HG03469 (cell line): ENCODE results near the gene ALMS1.
"Not testable (repeated sequence)": the region's sequence is repeated elsewhere in the genome, so short reads cannot be mapped to it uniquely, and the experiment has no call there.

Source experiments
- ATAC-seq: cut with Tn5 transposase; IDR thresholded peaks from one replicate; pipeline ENCODE4 v1.9.1; 2021; ENCODE audit warnings: mild to moderate bottlenecking, moderate library complexity, moderate number of reproducible peaks; ENCODE audit not compliant: unreplicated experiment

The ALMS1 gene

GRCh38 chr2:73604589-73604988, 219.0 kb downstream of the ALMS1 start:
- not testable (repeated sequence) for ATAC-seq

DNA sequence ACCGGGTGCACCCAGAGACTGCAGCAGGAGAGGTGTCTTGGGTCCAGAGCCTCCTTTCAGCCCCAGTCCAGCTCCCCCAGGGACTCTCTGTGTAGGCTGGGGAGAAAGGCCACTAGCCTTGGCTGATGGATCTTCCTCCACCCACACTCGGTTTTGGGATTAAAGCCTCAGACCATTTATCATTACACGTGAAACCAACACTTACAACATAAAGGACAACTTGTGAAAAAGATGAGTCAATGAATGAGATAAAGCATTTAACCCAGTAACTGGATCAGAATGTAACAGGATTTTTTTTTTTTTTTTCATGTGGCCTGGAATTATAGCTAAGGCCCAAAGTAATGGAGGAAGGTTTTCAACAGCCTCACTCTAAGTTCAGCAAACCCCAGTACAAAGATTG, 224.5 kb downstream of the ALMS1 start:
- ATAC-seq: no peak

GRCh38 chr2:73611193-73611592, 225.6 kb downstream of the ALMS1 start:
- no peak for ATAC-seq

GRCh38 chr2:73611867-73612266, 226.2 kb downstream of the ALMS1 start:
- no peak for ATAC-seq

DNA sequence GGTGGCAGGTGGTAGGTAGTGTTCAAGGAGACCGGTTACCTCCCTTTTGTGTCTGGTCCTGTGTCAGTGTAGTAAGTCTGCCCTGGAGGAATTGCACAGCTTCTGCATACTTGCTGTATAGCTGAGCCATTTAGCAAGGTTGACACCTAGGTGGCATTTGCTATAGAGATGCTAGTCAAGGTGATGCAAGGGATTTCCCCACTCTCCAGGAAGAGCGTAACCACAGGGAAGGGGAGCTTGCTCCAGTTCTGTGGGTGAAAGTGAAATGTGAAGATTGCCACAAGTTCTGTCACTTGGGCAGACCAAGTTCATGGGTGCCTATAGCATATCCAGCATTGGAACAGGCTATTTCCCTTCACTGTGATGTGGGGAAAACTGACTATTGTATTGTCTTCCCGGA, 228.5 kb downstream of the ALMS1 start:
- no peak for ATAC-seq

DNA sequence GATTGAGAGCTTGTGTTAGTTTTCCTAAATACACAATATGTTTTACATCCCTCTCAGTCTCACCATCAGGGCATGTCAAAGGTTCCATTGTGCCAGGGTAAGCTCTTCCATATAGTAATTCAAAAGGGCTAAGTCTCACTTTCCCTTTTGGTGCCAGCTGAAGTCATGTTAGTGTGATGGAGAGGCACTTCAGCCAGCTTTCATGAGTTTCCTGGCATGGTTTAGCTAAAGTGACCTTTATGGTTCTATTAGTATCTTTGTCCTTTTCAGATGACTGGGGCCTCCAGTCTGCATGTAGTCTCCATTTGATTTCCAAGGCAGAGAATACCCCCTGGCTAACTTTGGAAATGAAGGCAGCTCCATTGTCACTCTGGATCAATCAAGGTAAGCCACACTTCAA, 229.4 kb downstream of the ALMS1 start:
- ATAC-seq: no peak

DNA sequence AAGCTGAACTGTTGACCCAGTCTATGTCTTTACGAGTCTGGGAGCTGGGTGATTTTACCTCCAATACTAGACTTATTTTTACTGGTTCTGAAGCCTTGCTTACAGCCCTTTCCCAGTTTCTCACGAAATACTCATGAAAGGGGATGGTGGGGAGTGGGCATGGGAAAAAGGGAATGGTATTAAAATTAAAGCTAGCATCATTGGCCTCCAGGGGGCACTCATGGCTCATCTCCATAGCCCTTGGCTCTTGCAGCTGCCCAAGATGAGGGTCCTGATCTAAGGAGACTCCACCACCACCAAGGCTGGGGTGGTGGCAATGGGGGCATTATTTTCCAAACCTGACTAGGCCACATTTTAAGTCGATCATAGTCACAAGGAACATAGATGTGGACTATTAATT, 234.3 kb downstream of the ALMS1 start:
- not testable (repeated sequence) for ATAC-seq

- ATAC-seq: not testable (repeated sequence)
Measured at GRCh38 chr2:73624036-73624435, 238.4 kb downstream of the ALMS1 start.

DNA sequence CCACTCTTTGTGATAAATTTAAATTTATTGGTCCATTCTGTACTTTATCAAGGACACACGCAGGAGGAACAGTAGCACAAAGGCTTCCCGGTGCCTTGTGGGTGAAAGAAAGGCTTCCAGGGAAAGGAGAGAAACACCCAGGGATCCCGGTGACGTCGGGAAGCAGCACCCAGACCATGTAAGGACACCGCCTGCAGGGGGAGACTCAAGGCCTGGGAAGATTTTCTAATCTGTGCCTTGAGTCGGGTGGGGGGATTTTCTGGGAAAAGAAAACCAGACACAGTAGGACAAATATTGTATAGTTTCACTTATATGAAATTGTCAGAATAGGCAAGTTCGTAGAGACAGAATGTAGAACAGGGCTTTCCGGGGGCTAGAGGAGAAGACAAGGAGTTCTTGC, 239.0 kb downstream of the ALMS1 start:
- ATAC-seq: not testable (repeated sequence)

DNA sequence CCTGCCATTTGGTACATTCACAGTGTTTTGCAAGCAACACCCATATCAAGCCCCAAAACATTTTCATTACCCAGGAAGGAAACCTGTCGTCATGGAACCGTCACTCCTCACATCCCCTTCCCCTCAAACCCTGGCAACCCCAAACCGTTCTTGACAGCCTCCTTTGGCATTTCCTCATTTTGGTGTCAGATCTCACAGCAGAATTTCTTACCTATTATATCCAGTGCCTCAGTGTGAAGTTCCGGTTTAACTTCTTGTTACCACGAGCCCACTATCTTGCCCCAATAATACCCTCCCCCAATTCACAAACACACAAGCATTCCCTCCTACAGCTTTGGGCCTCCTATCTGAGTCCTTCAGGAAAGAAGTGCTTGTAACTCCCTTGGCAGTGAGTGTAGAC, 240.6 kb downstream of the ALMS1 start:
- ATAC-seq: not testable (repeated sequence)

GRCh38 chr2:73628493-73628892, 242.9 kb downstream of the ALMS1 start:
- ATAC-seq: not testable (repeated sequence)

DNA sequence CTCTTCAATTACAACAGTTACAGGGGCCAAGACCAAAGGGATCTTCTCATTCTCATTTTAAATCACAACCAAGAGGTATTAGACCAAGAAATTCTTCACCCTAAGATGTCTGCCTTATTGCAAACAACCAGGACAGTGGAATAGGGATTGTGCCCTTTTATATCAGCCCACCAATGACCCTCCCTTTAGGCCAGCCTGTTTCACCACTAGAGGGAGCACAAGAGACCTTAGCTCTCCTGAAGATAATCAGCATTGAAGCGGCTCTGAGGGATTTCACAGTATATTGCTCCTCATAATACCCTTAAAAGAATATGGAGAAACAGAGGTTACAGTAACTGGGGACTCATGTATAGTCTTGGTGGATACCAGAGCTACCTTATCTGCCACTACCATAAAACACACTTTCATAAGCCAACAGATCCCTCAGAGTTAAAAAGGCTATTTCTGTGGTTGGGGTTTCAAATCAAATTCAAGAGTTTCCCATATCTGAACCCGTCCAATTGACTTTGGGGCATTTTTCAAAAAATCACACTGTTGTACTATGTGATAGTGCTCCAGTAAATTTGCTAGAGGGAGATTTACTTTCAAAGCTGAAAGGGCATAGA, 245.1 kb downstream of the ALMS1 start:
- ATAC-seq: not testable (repeated sequence)

GRCh38 chr2:73636977-73637376, 251.3 kb downstream of the ALMS1 start:
- ATAC-seq: not testable (repeated sequence)

DNA sequence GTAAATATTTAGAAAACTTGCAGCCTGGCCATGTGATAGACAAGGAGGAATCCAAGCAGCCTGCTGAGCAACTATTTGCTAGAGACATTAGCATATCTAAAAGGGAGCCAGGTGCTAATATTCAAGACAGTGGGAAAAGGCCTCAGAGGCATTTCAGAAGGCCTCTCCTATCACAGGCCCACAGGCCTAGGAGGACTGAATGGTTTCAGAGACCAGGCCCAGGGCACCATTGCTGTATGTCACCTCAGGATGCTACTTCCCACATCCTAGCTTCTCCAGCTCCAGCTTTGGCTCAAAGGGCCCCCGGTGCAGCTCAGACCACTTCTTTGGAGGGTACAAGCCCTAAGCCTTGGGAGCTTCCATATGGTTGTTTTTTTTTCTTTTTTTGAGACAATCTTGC, 252.8 kb downstream of the ALMS1 start:
- no peak for ATAC-seq

GRCh38 chr2:73640511-73640911, 254.9 kb downstream of the ALMS1 start:
- ATAC-seq: no peak

DNA sequence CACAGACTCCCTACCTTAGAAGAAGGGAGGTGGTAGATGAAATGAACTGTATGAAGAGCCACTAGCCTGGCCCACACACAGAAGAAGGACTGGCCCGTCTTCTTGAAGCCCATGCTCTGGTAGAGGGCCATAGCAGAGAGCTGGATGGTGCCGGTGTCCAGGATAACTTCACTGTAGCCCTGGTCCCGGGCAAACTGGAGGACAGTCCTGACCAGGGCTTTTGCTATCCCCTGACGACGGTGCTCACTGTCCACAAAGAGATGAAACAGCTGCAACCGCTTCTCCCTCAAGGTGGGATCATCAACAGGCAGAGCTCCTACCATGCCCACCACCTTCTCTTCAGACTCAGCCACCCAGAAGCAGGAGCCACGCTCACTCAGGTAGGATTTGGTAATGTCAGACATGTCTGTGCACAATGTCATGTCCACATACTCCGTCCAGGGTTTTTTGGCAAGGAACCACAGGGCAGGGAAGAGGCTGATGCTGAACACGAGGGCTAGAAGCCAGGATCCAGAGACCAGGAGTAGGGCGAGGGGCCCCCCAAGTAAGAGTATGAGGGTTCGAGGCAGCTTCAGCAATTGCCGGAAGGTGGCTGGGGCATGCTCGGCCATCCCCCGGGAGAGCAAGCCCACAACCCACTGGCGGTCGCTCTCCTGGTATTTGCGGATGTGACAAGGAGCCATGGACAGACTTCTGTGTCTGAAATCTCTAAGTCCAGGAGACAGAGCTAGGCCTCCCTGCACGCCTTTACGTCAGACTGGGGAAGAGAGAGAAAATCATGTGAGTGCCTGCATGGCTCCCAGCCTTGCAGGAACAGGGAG, 255.5 kb downstream of the ALMS1 start:
- ATAC-seq: no peak

DNA sequence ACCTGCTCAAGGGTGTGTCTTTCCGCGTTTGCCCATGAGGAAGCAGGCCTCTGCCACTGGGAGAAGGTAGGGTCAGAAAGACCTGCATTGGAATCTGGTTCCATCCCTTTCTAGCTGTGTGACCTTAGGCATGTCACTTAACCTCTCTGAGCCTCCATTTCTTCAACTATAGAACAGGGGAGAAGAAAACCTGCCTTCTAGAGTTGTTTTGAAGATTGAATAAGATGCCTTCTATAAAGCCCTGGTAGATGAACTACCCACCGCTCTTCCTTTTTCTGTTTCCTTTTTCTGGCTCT, 256.1 kb downstream of the ALMS1 start:
- no peak for ATAC-seq

DNA sequence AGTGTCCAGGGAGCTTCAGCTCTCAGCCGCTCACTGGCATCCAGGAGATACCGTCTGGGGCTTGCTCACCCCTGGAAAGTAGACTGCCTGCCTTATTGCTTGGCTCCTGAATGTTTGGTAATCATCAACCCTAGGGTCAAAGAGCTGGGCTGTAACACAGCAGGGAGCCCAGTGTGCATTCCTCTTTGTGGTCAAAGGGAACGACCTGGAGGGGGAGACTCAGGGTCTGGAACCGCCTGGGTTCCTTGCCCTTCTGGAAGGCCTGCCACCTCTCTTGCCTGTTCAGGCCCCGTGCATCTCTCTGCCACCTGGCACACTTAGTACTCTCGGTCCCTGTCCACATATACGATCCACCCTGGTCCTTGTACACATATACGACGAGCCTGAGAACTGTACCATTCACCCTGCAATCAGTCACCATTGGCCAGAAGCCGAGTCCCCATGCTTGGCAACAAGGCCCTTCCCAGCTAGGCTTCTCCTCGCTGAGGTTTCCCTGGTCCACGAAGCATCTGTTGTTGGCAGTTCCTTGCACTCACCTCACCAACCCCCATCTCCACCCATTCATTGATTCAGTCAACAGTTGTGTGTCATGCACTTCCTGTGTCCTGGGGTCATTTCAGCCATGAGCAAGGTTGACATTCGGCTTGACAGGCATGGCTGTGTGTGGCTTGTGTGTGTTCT, 256.8 kb downstream of the ALMS1 start, which contains the start of gene NAT8:
Gene NAT8 (minus strand): TSS at position 85 of the 681 bp plus-strand sequence. CDS start 794 bp downstream, outside the sequence.
- no peak for ATAC-seq

DNA sequence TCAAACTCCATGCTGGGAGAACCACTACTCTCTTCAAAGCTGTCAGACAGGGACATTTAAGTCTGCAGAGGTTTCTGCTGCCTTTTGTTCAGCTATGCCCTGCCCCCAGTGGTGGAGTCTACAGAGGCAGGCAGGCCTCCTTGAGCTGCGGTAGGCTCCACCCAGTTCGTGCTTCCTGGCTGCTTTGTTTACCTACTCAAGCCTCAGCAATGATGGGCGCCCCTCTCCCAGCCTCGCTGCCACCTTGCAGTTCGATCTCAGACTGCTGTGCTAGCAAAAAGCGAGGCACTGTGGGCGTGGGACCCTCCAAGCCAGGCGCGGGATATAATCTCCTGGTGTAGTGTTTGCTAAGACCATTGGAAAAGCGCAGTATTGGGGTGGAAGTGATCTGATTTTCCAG, 262.1 kb downstream of the ALMS1 start:
- ATAC-seq: not testable (repeated sequence)

GRCh38 chr2:73651591-73652230, 266.1 kb downstream of the ALMS1 start:
- no peak for ATAC-seq

DNA sequence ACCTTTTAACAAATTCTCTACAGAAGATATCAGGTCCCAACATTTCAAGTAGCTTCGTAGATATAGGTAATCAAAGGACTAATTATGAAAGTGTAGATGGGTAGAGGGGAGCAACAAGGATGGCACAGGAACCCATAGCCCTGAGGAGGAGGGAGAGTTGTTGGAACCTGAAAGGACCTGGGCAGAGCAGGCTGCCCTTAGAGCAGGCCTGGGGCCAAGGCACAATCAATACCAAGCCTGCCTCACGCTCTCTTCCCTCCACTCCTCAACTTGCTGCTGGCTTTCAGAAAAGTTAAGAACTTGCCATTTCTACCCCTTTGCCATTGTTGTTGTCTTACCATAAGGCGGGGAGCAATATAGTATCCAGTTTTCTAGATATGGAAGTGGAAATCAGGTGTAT, 266.7 kb downstream of the ALMS1 start:
- ATAC-seq: no peak
